Hematopoietic multipotent progenitor cell treated with erythropoietin and hydrocortisone succinate and interleukin-3 and kit ligand, for 6 days (in vitro differentiated cells): ENCODE data around the gene LAMA5.

Source experiments
- DNase-seq: peaks from one replicate; pipeline ENCODE4 v3.0.0-alpha.2; 2015

LAMA5 gene, protein sequence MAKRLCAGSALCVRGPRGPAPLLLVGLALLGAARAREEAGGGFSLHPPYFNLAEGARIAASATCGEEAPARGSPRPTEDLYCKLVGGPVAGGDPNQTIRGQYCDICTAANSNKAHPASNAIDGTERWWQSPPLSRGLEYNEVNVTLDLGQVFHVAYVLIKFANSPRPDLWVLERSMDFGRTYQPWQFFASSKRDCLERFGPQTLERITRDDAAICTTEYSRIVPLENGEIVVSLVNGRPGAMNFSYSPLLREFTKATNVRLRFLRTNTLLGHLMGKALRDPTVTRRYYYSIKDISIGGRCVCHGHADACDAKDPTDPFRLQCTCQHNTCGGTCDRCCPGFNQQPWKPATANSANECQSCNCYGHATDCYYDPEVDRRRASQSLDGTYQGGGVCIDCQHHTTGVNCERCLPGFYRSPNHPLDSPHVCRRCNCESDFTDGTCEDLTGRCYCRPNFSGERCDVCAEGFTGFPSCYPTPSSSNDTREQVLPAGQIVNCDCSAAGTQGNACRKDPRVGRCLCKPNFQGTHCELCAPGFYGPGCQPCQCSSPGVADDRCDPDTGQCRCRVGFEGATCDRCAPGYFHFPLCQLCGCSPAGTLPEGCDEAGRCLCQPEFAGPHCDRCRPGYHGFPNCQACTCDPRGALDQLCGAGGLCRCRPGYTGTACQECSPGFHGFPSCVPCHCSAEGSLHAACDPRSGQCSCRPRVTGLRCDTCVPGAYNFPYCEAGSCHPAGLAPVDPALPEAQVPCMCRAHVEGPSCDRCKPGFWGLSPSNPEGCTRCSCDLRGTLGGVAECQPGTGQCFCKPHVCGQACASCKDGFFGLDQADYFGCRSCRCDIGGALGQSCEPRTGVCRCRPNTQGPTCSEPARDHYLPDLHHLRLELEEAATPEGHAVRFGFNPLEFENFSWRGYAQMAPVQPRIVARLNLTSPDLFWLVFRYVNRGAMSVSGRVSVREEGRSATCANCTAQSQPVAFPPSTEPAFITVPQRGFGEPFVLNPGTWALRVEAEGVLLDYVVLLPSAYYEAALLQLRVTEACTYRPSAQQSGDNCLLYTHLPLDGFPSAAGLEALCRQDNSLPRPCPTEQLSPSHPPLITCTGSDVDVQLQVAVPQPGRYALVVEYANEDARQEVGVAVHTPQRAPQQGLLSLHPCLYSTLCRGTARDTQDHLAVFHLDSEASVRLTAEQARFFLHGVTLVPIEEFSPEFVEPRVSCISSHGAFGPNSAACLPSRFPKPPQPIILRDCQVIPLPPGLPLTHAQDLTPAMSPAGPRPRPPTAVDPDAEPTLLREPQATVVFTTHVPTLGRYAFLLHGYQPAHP (N-terminal part only)

DNA sequence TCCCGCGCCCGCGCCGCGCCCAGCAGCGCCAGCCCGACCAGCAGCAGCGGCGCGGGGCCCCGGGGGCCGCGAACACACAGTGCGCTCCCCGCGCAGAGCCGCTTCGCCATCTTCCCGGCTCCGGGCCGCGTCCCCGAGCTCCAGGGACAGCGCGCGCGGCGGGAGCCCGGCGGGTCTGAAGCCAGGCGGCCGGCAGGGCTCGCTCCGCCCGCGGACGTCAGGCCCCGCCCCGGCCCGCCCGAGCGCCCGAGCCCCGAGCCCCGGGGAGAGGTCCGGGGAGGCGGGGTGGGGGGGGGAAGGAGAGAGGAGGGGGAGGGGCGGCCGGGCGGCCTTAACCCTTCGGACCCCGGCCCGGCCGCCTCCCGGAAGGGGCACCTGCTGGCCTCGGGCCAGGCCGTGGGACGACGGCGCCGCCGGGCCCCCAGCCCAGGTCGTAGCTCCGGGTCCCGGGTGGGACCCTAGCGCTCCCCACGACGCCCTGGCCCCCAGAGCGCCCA is at the start of gene LAMA5:
Gene LAMA5, minus strand, starts transcription at position 177 of the 497 bp plus-strand sequence. Its CDS starts 67 bp downstream, at position 110.
- DNase-seq: no peak

DNA sequence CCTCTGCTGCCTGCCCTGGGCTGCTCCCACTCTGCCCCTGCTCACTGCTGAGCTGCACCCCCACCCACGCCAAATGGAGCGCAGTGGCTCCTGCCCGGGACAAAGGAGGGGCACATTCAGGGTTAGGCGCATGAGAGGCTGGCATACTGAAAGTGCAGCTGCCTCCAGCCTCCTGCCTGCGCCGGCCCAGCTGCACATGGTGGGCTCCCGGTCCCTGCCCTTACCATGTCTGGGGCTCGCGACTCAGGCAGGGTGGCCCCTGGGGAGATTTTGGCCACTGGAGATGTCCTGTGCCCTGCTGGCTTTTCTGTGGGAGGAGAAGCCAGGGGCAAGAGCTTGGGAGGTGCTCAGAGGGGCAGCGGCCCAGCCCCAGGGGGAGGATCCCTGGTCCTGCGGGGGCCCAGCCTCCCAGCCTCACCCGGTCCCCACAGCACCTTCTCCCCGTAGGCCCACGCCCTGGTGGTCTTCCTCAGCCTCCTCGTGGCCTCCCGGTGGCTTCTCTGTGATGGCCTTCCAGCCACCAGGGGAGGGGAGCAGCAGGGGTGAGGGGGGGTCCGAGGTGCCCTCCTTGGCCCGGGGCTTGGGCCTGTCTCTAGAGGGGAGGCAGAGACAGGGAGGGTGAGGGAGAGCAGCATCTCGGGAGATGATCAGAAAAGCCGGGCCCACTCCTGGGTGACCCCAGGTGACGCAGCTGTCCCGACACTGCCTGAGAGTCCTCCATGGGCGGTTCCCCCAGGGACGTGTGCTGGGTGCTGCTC is 48.4 kb upstream of the LAMA5 start:
- no peak for DNase-seq

DNA sequence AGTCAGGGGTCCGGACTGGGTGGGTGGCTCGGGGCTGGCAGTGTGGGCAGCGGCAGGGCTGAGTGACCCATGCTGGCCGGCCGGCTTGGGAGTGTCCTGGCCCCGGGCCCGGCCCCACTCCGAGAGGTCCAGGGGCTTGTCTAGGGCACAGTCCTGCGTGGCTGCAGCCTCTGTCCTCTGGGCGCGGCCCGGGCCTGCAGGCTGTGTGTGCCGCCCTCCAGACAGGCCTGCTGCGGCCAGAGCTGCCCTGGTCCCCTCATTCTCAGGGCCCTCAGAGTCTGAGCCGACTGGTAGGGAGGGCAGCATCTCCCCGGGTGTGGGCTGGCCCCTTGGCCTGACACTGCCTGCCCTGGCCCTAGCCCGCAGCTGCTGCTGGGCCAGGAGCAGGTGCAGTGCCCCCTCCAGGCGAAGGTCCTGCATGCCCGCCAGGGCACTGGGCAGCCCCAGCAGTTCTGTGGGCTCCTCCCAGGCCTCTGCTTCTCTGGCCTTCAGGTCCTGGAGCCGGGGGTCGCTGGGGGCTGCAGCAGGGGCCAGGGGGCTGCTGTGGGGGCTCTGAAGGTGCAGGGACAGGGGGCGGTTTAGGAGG is 46.9 kb upstream of the LAMA5 start:
- peak; percentile 33 for DNase-seq

DNA sequence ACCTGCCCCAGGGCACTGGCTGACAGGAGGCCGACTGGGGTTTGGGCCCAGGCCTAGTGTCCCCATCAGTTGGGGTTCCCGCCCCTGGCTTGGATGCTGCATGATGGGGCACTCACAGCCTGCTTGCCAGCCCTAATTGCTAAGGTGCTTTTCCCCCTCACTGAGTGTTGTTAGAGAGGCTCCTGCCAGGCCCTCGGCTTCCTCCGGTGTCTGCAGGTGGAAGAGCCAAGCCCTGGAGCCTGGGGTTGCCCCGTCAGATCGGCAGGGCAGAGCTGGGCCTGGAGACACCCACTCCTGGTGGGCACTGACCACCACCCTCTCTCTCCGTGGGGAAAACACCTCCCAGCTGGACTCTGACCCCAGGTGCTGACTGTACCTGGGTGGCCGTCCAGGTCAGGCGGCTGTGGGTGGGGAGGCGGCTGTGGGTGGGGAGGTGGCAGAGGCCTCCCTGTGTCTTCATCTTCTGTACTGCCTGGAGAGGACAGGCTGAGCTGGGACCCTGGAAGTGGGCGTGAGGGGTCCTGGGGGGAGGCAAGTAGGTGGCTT is 46.0 kb upstream of the LAMA5 start:
- DNase-seq: no peak

DNA sequence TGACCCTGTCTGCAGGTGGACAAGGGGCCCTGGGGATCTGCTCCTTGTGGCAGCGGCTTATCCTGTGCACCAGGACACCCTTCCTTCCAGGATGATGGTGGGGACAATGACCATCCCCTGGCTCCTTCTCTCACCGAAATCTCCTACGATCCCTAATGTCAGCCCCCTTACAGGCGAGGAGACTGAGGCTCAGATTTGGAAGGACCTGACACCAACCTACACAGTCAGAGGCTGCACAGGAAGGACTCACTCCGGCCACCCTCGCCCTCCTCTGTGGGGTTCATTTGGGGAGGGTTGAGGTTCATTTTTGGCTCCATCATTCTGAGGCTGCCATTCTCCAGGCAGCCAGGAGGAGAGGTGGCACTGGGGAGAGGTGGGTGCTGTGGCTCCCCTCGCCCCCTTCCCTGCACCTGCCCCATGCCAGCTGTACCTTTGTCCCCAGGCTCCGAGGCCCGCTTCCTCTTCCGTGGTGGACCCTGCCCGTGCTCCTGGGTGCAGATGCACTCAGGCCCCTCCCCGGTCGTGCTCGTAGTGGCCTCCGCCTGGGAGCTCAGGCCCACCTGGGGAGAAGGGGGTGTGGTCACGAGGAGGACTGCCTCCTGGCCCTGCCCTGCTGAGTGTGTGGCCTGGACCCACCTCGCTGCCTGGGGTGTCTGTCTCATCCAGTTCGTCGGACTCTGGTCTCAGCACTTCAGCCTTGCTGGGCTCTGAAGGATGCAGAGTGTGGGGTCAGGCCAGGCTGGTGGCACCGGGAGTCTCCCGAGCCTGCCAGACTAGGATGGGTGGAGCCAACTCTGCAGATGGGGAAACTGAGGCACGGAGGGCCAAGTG is 45.3 kb upstream of the LAMA5 start:
- no peak for DNase-seq

DNA sequence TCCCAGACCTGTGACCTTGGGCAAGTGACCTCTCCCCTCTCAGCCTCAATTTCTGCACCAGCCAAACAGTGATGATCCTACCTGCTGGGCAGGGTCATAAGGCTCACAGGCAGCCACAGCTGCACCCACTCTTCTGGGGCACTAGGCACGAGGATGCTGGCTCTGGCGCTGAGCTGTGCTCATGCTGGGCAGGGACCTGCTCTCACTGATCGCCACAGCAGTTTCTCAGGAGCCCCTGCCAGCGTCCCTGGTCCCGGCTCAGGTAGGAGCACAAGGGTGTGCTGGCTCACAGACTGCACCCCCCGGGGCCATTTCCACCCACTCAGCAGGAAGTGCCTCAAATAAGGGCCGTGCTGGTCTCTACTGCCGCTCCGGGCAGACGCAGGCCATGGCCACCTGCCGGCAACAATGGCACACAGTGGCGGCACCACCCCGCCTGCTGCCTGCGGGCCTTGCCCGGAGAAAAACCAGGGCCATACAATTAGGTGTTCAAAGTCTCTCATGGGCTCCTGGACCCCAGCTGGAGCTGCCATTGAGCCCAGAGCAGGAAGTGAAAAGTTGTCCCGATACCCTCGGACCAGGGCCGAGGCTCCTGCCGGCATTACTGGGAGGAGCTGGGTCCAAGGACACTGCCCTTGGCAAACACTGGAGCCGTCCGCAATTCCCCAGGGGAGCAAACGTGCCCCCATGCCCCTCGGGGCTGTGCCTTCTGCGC is 44.5 kb upstream of the LAMA5 start:
- DNase-seq: no peak

DNA sequence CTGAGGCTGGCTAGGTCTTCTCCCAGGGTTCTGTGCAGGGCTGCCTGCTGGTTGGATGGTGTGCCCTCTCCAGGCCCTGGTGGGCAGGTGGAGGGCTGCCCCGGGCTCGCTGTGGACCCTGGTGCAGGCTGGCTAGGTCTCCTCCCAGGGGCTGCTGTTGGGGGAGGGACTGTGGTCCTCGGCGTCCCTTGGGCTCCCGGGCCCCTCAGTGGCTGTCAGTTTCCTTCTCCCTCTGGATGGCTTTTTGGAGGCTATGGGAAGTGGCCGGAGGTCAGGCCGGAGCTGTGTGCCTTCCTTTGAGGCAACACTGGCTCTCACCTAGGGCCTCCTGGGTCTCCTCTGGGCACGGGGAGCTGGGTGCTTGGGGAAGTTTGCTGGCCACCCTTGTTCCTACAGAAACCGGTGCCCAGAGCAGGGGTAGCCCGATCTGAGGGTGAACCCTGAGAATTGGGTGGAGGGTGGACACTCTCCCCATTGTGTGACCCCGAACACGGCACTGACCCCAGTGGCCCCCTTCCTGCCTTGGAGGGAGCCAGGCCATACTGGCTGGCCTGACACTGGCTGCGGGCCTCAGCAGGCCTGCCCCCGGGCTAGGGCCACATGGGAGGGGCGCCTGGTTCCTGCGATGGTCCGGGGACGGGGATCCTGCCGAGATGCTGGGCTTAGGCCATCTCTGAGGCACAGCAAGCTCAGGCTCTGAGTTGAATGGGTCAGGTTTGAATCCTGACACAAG is 43.8 kb upstream of the LAMA5 start:
- DNase-seq: no peak

DNA sequence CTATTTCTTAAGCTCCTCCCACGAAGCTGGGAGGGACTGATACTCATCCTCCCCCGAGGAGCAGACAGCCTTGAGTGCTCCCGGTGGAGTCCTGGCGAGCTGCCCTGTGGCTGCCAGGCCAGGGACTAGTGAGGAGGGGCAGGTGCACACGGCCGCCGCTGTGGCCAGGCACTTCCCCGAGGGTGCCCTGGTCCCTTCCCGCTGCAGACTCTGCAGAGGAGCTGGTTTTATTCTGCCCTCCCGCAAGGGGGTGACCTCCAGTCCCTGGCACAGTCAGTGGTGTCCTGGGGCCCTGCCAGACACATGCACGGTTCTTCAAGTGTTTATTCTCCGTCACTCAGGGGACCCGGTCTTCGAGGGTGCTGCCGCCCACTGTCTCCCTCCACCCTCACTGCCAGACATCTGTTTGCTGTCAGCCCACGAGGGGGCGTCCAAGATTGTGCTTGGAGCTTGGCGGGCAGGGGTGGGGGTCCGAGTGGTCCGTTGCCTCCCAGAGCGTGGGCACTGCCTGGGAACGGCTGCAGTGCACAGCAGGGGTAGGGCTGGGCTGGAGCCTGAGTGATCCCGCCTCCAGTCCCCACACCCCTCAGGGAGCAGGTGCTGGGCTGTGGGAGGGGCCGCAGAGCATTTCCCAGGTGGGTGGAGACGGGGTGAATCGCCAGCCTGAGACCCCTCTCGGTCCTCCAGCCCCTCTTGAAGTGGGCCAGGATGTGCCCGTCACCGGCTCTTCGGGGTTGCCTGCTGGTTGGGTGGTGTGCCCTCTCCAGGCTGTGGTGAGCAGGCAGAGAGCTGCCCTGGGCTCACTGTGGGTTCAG is 43.0 kb upstream of the LAMA5 start:
- DNase-seq: peak; percentile 75

DNA sequence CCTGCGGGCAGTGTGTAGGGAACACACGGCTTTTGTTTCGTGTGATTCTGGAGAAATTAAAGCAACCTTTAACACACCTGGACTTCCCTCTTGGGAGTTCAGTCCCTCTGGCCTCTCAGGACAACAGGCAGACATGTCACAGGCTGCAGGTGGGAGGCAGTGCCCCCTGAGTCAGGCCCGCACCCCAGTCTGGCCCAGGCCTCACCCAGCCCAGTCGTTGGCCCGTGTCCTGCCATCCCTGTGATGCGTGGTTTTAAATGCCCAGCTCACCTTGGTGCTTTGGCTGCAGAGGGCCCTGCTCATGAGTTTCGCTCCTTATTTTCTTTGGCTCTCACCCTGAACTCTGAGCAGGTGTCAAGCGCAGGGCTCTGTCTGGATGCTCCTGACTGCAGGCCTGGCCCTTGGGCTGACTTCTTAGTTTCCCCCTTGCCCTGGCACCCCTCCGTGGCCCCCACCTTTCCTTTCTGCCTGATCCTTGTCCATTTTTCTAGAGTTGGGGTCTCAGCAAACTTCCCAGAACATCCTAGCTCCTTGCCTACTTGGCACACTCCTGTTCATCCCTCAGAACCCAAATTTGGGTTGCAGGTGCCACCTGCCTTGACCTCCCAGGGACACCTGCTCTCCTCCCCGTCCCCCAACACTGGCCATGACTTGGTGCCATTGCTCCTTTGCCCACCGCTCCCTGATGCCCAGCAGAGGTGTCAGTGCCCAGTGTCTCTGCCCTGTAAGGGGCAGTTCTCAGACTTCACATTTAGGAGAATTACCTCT is 42.2 kb upstream of the LAMA5 start:
- DNase-seq: no peak

DNA sequence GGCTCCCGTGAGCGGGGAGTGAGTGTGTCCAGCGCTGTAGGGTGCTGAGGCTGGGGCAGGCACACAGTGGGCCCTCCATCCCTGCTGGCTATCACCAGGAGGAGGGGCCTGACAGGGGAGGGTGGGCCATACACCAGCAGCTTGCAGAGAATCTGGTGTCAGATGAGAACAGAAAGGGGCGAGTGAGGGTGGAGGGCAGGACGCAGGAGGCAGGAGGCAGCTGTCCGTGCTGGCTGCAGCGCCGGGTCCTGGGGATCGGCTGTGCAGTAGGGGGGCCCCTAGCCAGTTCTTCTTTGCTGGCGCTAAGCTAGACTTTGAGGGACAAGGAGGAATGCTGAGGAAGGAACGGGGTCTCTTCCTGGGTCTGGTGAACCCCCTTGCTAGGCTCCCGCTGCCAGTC is 41.5 kb upstream of the LAMA5 start:
- no peak for DNase-seq

DNA sequence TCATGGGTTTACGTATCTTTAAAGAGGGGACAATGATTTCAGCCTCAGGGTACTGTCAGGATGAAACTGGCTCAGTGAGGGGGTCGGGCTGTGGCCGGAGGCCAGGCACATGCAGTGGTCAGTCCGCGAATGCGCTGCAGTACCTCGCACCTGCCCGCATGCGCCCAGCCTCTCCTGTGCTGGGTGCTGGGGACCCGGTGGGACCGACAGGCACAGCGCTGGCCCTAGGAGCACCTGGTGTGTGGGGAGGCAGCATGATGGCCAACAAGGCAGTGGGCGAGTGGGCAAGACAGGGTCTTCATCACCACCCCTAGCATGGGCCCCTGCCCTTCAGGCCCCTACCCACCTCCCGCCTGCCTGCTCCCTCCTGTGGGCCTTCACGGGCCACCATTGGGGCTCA is 40.9 kb upstream of the LAMA5 start:
- no peak for DNase-seq

DNA sequence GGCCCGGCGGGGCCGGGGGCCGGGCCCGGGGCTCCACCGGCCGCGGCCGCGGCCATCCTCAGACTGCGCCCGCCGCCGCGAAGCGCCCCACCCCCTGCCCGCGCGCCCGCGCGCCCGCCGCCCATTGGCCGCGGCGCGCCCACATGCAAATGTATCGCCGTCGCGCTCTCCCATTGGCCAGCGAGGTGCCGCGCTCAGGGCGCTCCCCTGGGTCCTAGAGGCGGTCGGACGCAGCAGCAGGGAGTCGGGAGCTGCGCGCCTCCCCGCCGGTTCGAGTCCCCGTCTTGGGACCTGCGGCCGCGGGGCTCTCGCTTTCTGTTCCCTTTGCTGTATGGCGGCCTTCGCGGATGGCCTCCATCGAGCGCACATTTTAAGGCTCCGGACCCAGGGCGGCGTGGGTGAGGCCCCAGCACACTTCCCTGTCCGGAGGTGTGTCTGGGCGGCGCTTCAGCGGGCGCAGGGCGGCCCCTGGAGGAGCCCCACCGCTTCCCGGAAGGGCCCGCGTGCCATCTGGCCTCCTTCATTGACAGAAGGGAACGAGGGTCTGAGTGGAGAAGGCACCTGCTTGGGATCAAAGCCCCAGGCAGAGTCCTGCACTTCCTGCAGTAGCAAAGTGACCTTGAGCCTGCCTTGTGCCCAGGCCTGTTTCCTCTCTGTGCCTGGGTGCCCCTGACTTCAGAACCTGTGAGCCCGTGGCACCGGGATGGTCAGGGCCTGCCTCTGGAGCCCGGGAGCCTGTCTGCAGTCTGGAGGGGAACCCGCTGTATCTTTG is 40.3 kb upstream of the LAMA5 start, which contains the start of gene CABLES2:
Gene CABLES2, minus strand, starts transcription at position 65 of the 772 bp plus-strand sequence. Its CDS starts 9 bp downstream, at position 56.
- DNase-seq: peak; percentile 96

DNA sequence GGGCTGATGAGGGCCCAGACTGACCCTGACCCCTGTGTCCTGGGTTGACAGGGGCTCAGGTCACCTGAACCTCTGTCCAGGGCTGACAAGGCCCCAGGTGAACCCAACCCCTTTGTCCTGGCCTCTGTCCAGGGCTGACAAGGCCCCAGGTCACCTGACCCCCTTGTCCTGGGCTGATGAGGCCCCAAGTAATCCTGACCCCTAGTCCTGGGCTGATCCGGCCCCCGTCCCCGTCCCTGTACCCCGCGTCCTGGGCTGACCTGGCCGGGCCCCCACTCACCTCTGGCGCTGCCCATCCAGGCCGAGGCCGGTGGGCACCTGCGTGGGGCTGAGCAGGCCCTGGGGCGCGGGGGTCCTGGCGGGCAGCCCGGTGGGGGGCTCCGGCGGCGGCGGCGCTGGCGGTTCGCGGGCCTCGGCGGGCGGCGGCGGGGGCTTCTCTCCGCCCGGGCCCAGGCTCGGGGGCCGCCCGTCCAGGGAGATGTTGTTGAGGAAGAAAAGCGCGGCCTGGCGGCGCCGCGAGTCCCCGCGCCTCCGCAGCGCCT is 39.6 kb upstream of the LAMA5 start:
- no peak for DNase-seq

DNA sequence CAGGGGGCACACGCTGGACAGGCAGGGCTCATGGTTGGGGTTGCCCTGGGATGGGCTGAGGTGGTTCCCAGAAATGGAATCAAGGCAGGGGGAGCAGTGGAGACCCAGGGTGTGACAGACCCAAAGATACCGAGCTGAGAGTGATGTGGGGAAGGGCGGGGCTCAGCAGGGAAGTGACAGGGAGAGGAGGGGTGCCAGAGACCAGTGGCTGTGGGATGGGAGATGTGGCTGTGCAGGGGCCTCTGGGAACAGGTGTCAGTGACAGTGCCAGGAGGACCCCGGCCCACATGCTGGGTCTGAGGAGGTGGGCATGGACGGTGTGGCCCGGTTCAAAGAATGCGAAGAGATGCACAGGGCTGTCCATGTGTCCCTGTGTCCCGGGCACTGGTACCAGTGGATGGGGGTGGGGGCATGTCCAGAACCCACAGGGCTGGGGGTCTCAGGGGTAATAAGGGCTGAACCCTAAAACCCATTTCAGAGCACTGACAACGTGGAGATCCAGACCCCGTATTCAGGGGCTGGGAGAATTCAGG is 38.9 kb upstream of the LAMA5 start:
- no peak for DNase-seq

DNA sequence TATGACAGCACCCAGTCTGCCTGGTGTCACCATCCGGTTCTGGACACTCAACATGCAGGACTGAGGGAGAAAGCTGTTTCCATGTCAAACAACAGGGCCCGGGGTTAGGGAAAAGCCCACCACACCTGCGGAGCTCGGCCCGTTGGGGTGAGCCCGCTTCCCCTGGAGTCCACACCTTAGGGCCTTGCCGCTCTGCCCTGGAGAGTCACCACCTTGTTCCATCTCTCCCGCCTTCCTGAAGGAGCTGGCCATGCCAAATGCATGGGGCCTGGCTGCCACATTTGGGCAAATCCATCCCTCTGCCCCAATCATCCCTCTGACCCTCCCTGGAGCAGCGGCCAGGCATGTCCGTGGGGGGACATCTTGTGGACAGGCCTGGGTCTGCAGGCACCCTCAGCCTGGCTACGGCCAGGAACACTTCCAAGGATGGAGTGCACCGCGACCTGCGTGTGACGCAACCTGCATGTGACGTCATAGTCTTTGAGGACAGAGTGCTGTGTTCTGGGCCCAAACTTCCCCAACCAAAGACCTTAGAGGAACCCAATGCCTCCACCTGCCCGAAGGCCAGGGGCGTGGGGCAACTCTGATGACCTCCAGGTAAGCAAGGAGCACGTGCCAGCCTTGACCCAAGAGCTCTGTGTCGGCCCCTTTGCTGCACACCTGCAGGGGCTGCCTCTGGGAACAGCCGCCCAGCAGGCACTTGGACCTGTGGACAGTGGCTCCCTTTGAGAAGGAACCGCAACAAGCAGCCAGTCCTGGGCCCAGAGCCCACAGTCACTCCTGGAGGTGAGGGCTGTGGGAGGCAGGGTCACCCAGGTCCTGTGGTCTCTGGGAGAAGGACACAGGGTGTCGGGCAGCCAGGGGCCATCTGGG is 38.2 kb upstream of the LAMA5 start:
- no peak for DNase-seq
